GM12878 (cell line): ENCODE results near the gene GCNT2. TPM values are rescaled to one million over a fixed set of nuclear protein-coding genes. Genes with fewer than 3 reads are reported as not detected.

Source experiments
- ATAC-seq: fragments of 200-7000 bp; cut with Tn5 transposase; 3 replicates; pipeline ENCODE4 v1.9.1; 2020; ENCODE audit warnings: mild to moderate bottlenecking, moderate library complexity
- BruUV-seq: library from RNA; stranded (reverse); fragments of 400-500 nt; replicated peaks from 2 replicates; lab custom pipeline; 2021; lab: Mats Ljungman, UMichigan
- CTCF ChIA-PET: fragments of 300-600 bp; sonication (Branson Sonifier 250); formaldehyde crosslinking; extraction: SDS; loops from one replicate; lab custom pipeline; 2021; ENCODE audit warnings: inconsistent platforms; lab: Yijun Ruan, JAX
- POLR2A ChIA-PET: fragments of 350-600 bp; formaldehyde crosslinking; extraction: SDS; loops from one replicate; lab custom pipeline; 2021; ENCODE audit warnings: inconsistent platforms; lab: Charles Lee
- RAD21 ChIA-PET: fragments of 300-600 bp; sonication (Branson Sonifier 250); formaldehyde crosslinking; loops from one replicate; lab custom pipeline; 2023; ENCODE audit warnings: antibody characterized with exemption; ENCODE audit not compliant: unreplicated experiment; lab: Charles Lee
- SMC1A ChIA-PET: fragments of 300-600 bp; sonication (Branson Sonifier 250); formaldehyde crosslinking; loops from one replicate; lab custom pipeline; 2023; ENCODE audit not compliant: unreplicated experiment, uncharacterized antibody; lab: Charles Lee
- DNase-seq: peaks from one replicate; pipeline ENCODE4 v3.0.0-alpha.2; 2011; ENCODE audit warnings: low read depth, low spot score
- FAIRE-seq: peaks from 3 replicates; lab custom pipeline; 2011; peaks lifted over from hg19 to GRCh38; lab: Jason Lieb, UNC
- H2AFZ ChIP-seq: 2 replicates; pipeline ENCODE4 v1.6.0; 2011; ENCODE audit warnings: low read depth, low read length, control low read depth; ENCODE audit not compliant: control insufficient read depth
- H3K27ac ChIP-seq: 2 replicates; pipeline ENCODE4 v1.5.1; 2011; ENCODE audit warnings: control low read depth; ENCODE audit not compliant: control insufficient read depth, insufficient read depth
- H3K27me3 ChIP-seq, 2 experiments: replicated peaks in 1 of 2; 2 replicates each; pipeline versions ENCODE4 v1.6.0 to v1.6.1; 2011; ENCODE audit warnings: low read length in 1 of 2; ENCODE audit not compliant: control insufficient read depth in 2 of 2, insufficient read depth in 2 of 2
- H3K36me3 ChIP-seq, 2 experiments: 2 replicates each; pipeline ENCODE4 v1.5.1; 2011; ENCODE audit warnings: low read length in 1 of 2; ENCODE audit not compliant: control insufficient read depth in 2 of 2, insufficient read depth in 2 of 2
- H3K4me1 ChIP-seq: 2 replicates; pipeline ENCODE4 v1.6.1; 2011; ENCODE audit warnings: mild to moderate bottlenecking, low read length, moderate library complexity, mixed read lengths; ENCODE audit not compliant: control insufficient read depth, insufficient read depth
- H3K4me2 ChIP-seq: 2 replicates; pipeline ENCODE4 v1.6.0; 2011; ENCODE audit warnings: control low read depth; ENCODE audit not compliant: control insufficient read depth, insufficient read depth
- H3K4me3 ChIP-seq: fragments of 200-600 bp; sonication (generic); 2 replicates; pipeline ENCODE4 v1.5.1; 2016
- H3K79me2 ChIP-seq: 2 replicates; pipeline ENCODE4 v1.6.0; 2011; ENCODE audit warnings: low read length; ENCODE audit not compliant: control insufficient read depth, insufficient read depth
- H3K9ac ChIP-seq: 2 replicates; pipeline ENCODE4 v1.8.0; 2011; ENCODE audit warnings: low read length, control low read depth, mixed read lengths; ENCODE audit not compliant: control insufficient read depth, insufficient read depth
- H3K9me3 ChIP-seq: replicated peaks from 3 replicates; pipeline ENCODE4 v1.5.1; 2011; ENCODE audit warnings: mild to moderate bottlenecking, low read length; ENCODE audit not compliant: control insufficient read depth, insufficient read depth
- H4K20me1 ChIP-seq: 2 replicates; pipeline ENCODE4 v1.6.0; 2011; ENCODE audit not compliant: control insufficient read depth, insufficient read depth
- E4F1 ChIP-seq: fragments of 450-650 bp; IDR thresholded peaks from 2 replicates; pipeline ENCODE4 v1.6.1; 2018; ENCODE audit warnings: borderline replicate concordance, mild to moderate bottlenecking; ENCODE audit not compliant: partially characterized antibody
- EP300 ChIP-seq, 2 experiments: fragments of 150-350 bp in 1 of 2; IDR thresholded peaks; 2 replicates each; pipeline ENCODE4 v1.6.1; 2011 to 2012; ENCODE audit warnings: low read depth in 2 of 2, low read length in 2 of 2, borderline replicate concordance in 1 of 2, improper control_type of control experiment in 1 of 2, inconsistent platforms in 1 of 2; ENCODE audit not compliant: control insufficient read depth in 1 of 2
- IRF3 ChIP-seq: fragments of 450-650 bp; IDR thresholded peaks from 2 replicates; pipeline ENCODE4 v1.6.1; 2014; ENCODE audit warnings: mild to moderate bottlenecking
- MEF2A ChIP-seq: IDR thresholded peaks from 2 replicates; pipeline ENCODE4 v1.6.1; 2011; ENCODE audit warnings: low read depth, mild to moderate bottlenecking, low read length, moderate library complexity; ENCODE audit not compliant: insufficient read depth
- STAT1 ChIP-seq: fragments of 450-650 bp; conservative IDR thresholded peaks from 2 replicates; pipeline ENCODE4 v1.6.1; 2014; ENCODE audit warnings: antibody characterized with exemption, mild to moderate bottlenecking
- SUPT20H ChIP-seq: IDR thresholded peaks from 2 replicates; pipeline ENCODE4 v1.6.1; 2011; ENCODE audit warnings: low read depth, mild to moderate bottlenecking, low read length, moderate library complexity, borderline replicate concordance; ENCODE audit not compliant: control insufficient read depth
- USF2 ChIP-seq: IDR thresholded peaks from 2 replicates; pipeline ENCODE4 v1.6.1; 2011; ENCODE audit warnings: low read depth, low read length, improper control_type of control experiment, borderline replicate concordance
- ZNF384 ChIP-seq: IDR thresholded peaks from 2 replicates; pipeline ENCODE4 v1.6.1; 2012; ENCODE audit warnings: low read depth, mild to moderate bottlenecking, low read length, improper control_type of control experiment, borderline replicate concordance
- ZNF687 ChIP-seq: fragments of 450-650 bp; IDR thresholded peaks from 2 replicates; pipeline ENCODE4 v1.6.1; 2017; ENCODE audit warnings: mild to moderate bottlenecking, moderate library complexity
- WGBS: methylation state at CpG from one replicate; pipeline ENCODE4 v1.1.6; 2016; ENCODE audit warnings: low lambda C conversion rate; ENCODE audit not compliant: insufficient replicate concordance, insufficient coverage; ENCODE audit errors: missing lambda C conversion rate; 5-methylcytosine and 5-hydroxymethylcytosine counted together
- in situ Hi-C: fragments of 300-500 bp; cut with MboI; formaldehyde crosslinking; loops from 9 replicates; pipeline ENCODE4 v1.14.3; 2018; ENCODE audit warnings: mixed read lengths
- intact Hi-C: fragments of 100-400 bp; cut with micrococcal nuclease; formaldehyde crosslinking; loops from one replicate; pipeline ENCODE4 v1.14.2; 2022; ENCODE audit not compliant: unreplicated experiment
- polyA plus RNA-seq, 11 experiments: library from polyadenylated mRNA; depleted of rRNA in 4 of 11; unstranded in 6 of 11; stranded (reverse) in 5 of 11; fragments of >200 nt; fragmentation: Nextera tagmentation in 4 of 11; fragmentation: Illumina TruSeq in 1 of 11; extraction: Ambion mirVana in 4 of 11; extraction: Trizol in 1 of 11; gene quantifications; 1 replicate in 1 of 11; 2 replicates in 10 of 11; pipeline versions ENCODE4 v1.2.1 to v1.2.3, GENCODE V29; 2011 to 2016; ENCODE audit warnings: inconsistent platforms in 2 of 11, missing spikeins in 2 of 11, low read depth in 1 of 11
- total RNA-seq, 4 experiments: library from RNA; depleted of rRNA in 3 of 4; stranded (reverse); fragments of >200 nt in 3 of 4; fragmentation: Illumina TruSeq in 1 of 4; extraction: Trizol in 1 of 4; gene quantifications; 2 replicates each; pipeline versions ENCODE4 v1.2.1 to v1.2.3, GENCODE V29; 2013 to 2021

GCNT2 gene
- total and polyA plus RNA-seq, 10 of the 15 experiments (the other 5 are each of a cell fraction or from before 2014, with no cell fraction given), result 5.0 to 21.6 (median 11.9) TPM

- TF ChIP-seq IRF3, result no peak
- TF ChIP-seq E4F1, result no peak
- no peak for TF ChIP-seq EP300 (IDR thresholded peaks at IDR 0.05; ENCODE audit: borderline replicate concordance in 1 of 2, control insufficient read depth in 1 of 2, low read depth in 2 of 2, low read length in 2 of 2)
- no peak for TF ChIP-seq STAT1
- TF ChIP-seq, all 136 proteins: peak for 0
Measured at GRCh38 chr6:10526156-10526555, 5.0 kb downstream of the GCNT2 start (continued).

- BruUV-seq, result no TSS peak
- no peaks in the 10 kb centered on the region for H3K27me3 ChIP-seq
- peak overlapping the region; percentile 77 for H3K9ac ChIP-seq
- H3K27ac ChIP-seq, result peak overlapping the region; percentile 73
- no peaks in the 10 kb centered on the region for H4K20me1 ChIP-seq
- CTCF ChIA-PET, result interaction anchor here (0.6 to 2.2 kb wide), 6 partner anchors 9 to 435 kb away, joined by 3 to 8 read pairs (median 5); no protein-coding TSS in a partner anchor
- ATAC-seq, result peak; percentile 66
- H3K4me3 ChIP-seq, result peak overlapping the region; percentile 82
- peak; percentile 92 for FAIRE-seq
- POLR2A ChIA-PET, result interaction anchor here (0.9 to 1.8 kb wide), 2 partner anchors 8 to 167 kb away, joined by 3 to 7 read pairs; partner anchors contain the start of genes C6orf52 and PAK1IP1
- H2AFZ ChIP-seq, result peak overlapping the region; percentile 81
- no peaks in the 10 kb centered on the region for H3K36me3 ChIP-seq
- H3K4me1 ChIP-seq, result peaks cover 6% of the 10 kb centered on the region
- intact Hi-C loops (loop anchor here (2.0 kb wide), 1 partner anchor 166 kb away; the partner anchor contains the start of genes C6orf52 and PAK1IP1), in situ Hi-C loops (no loop called here)
- peaks cover 40% of the 10 kb centered on the region for H3K79me2 ChIP-seq
- 0% methylated on average over 11 of the region's 11 CpGs for WGBS
- H3K4me2 ChIP-seq, result peak overlapping the region; percentile 94
- no peaks in the 10 kb centered on the region for H3K9me3 ChIP-seq
- DNase-seq, result peak; percentile 72
- SMC1A ChIA-PET, result interaction anchor here (0.8 to 3.4 kb wide), 7 partner anchors 8 to 361 kb away, joined by 3 to 16 read pairs (median 4); no protein-coding TSS in a partner anchor
- RAD21 ChIA-PET, result interaction anchor here (0.7 to 1.1 kb wide), 5 partner anchors 8 to 195 kb away, joined by 3 to 5 read pairs (median 4); partner anchors contain the start of genes C6orf52, PAK1IP1 and TMEM14C
- no peak for TF ChIP-seq USF2
- TF ChIP-seq EP300 (IDR thresholded peaks at IDR 0.05; ENCODE audit: borderline replicate concordance in 1 of 2, control insufficient read depth in 1 of 2, low read depth in 2 of 2, low read length in 2 of 2), result peak; percentile 7 to 24; a peak in 2 of 4 replicates
- no peak for TF ChIP-seq SUPT20H
- TF ChIP-seq ZNF687, result no peak
- TF ChIP-seq ZNF384, result peak; percentile 25
- TF ChIP-seq MEF2A, result no peak
Measured at GRCh38 chr6:10528158-10528981, 7.2 kb downstream of the GCNT2 start.
